Loucy (cell line): ENCODE data around the gene PTPRT.

Experiments
- CTCF ChIP-seq: fragments of 200-600 bp; sonication (generic); conservative IDR thresholded peaks from 2 replicates; pipeline ENCODE4 v1.5.1; 2014; ENCODE audit warnings: mild to moderate bottlenecking, antibody characterized with exemption, low read length
- EZH2phosphoT487 ChIP-seq: fragments of 200-600 bp; IDR thresholded peaks from 2 replicates; pipeline ENCODE4 v1.6.1; 2018; ENCODE audit warnings: antibody characterized with exemption, mild to moderate bottlenecking, moderate library complexity, borderline replicate concordance

GRCh38 chr20:43237651-43238168 is 48.0 kb upstream of the PTPRT start:
- TF ChIP-seq CTCF: no peak
- no peak for TF ChIP-seq EZH2phosphoT487
